IPS DF 4.7 (cell line): ENCODE measurements around the gene CD200.
"Not testable (repeated sequence)": the region's sequence is repeated elsewhere in the genome, so short reads cannot be mapped to it uniquely, and the experiment has no call there.

Source experiments
- DNase-seq: peaks from one replicate; pipeline ENCODE4 v3.0.0-alpha.2; 2013; ENCODE audit warnings: low spot score; ENCODE audit errors: extremely low read depth

CD200 gene

GRCh38 chr3:112357930-112358780 is 25.2 kb downstream of the CD200 start:
- no peak for DNase-seq

GRCh38 chr3:112360561-112360960 is 27.6 kb downstream of the CD200 start:
- DNase-seq: no peak

DNA sequence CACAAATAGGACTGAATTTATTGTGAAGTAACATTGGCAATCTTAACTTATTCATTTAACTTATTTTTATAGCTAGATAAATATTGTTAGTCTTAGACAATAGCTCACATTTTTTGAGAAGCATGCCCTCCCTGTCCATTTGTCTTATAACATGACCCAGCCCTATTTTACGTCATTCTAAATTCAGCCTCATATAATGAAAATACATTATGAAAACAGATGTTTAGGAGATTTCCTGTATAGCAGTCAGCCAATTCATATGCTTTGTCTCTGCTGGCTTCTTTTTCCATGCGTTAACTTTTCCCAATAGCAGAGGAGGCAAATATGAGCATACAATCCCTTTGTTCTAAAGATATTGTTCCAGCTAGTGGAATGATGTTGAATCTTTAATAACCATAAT is 29.3 kb downstream of the CD200 start:
- no peak for DNase-seq

- DNase-seq: no peak
Measured at GRCh38 chr3:112364291-112364690, 31.3 kb downstream of the CD200 start.

- no peak for DNase-seq
Measured at GRCh38 chr3:112365035-112365434, 32.1 kb downstream of the CD200 start.

DNA sequence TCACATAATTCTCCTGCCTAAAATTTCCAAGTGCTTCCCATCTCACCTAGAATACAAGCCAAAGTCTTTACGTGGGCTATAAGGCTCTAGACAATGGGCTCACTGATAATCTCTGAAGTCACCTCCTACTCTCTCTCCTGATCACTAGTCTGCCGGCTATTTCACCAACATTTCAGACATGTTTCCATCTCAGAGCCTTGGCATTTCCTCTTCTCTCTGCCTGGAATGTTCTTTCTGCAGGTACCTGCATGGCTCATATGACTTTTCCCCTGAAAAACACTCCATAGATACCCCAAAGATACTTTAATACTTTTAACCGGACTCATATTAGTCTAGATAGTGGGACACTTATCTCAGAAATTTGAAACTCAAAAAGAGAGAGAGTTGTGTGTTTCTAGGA is 32.7 kb downstream of the CD200 start:
- DNase-seq: no peak

DNA sequence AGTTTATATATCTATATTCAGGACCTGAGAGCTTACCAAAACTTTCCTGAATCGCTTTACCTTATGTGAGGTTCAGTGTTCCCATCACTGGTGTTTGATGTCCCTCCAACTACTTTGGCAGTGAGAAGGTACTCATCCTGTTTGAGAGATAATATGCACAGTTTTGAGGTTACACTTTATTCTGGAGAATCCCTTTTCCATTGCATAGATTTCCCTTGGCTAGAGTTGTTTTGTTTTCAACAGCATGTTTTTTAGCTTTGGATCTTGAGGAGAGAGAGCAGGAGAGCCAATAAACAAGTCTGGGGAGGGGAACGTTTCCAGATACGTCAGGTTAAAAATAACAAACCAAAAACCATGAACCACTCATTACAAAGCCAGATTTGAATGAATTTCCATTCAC is 33.6 kb downstream of the CD200 start:
- DNase-seq: no peak

DNA sequence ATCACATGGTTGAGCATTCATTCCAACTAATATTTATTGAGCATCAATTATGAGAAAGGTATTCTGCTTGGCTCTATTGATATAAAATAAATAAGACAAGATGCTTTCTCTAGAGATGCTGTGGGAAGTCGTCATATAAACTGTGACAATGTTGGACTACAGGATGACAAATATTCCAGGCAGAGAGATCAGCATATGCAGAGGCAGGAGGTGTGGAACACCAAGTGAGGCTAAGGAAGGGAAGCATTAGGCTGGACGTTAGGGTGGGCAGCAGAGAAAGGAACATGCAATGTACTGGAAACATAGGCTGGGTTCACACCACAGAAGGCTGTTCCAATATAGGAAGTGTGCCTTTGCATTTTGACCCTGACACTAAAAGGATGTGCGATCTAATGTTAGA is 38.6 kb downstream of the CD200 start:
- no peak for DNase-seq

- DNase-seq: no peak
Measured at GRCh38 chr3:112372396-112372795, 39.4 kb downstream of the CD200 start.

DNA sequence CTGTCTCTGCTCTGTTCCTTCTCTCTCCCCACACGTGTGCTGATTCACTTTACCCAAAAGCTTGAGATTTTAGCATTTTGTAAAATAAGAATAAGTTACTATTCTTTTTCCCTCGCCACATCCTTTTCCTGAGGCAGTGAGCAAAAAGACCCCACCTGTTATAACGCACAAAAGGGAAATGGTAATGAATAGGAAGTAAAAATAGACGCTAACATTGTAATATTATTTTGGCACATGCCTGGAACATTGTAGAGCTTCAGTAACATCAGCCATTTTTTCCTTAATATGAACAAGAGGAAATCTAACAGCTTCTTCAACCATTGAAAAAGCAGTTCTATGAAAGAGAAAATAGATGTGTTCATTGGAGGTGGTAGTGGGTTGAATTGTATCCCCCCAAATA is 40.5 kb downstream of the CD200 start:
- no peak for DNase-seq

- no peak for DNase-seq
Measured at GRCh38 chr3:112373924-112374323, 41.0 kb downstream of the CD200 start.

DNA sequence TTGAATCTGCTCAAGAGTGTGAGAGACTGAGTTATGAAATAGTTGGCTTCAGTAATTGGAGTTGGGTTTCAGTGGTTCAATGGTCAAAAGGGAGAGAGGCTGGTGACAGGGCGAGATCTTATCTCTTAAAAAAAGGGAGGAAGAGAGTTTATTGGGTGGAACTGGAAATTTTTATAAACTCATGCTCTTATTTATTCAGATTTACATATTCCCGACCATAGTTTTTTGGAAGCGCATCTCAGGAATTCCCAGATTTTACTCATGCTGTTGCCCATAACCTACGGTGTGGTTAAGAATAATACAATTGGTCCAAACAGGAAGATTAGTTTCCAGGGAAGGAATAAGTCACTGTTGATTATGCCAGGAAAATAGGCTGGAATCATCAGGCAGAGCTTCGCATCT is 41.4 kb downstream of the CD200 start:
- DNase-seq: no peak

- no peak for DNase-seq
Measured at GRCh38 chr3:112375117-112375516, 42.2 kb downstream of the CD200 start.

GRCh38 chr3:112376241-112376911 is 43.4 kb downstream of the CD200 start:
- no peak for DNase-seq

- no peak for DNase-seq
Measured at GRCh38 chr3:112376992-112377391, 44.0 kb downstream of the CD200 start.

GRCh38 chr3:112377568-112378071 is 44.7 kb downstream of the CD200 start:
- DNase-seq: no peak

- DNase-seq: not testable (repeated sequence)
Measured at GRCh38 chr3:112378347-112378746, 45.4 kb downstream of the CD200 start.

DNA sequence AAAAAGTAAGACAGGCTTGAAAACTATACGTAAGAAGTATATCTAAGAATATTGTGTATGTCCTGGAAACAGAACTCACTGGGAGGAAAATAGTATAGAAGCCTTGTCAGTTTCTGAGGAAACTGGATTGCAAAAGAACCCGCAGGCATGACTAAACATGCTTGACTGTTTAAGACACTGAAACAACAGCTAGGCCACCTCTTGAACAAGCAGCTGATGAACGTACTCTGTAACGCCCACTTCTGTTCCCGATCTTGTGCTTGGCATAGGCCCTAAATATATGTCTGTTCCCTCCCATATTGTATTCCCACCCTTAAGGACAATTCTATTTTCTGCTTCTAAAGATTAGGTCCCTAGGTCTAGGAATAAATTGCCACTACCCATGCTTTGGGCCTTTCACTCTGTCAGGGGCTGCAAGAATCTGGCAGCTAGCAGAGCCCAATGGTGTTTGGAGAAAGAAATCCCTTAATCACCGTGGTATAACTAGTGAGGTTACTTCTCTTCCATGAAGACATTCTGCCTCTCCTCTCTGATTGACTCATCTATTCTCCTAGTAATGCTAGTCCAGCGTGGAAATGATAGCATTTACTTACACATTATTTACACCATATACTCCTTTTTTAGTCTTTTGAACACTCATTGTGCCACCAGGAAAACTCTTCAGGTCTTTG is 46.2 kb downstream of the CD200 start:
- no peak for DNase-seq

GRCh38 chr3:112381673-112382542 is 49.0 kb downstream of the CD200 start:
- no peak for DNase-seq

DNA sequence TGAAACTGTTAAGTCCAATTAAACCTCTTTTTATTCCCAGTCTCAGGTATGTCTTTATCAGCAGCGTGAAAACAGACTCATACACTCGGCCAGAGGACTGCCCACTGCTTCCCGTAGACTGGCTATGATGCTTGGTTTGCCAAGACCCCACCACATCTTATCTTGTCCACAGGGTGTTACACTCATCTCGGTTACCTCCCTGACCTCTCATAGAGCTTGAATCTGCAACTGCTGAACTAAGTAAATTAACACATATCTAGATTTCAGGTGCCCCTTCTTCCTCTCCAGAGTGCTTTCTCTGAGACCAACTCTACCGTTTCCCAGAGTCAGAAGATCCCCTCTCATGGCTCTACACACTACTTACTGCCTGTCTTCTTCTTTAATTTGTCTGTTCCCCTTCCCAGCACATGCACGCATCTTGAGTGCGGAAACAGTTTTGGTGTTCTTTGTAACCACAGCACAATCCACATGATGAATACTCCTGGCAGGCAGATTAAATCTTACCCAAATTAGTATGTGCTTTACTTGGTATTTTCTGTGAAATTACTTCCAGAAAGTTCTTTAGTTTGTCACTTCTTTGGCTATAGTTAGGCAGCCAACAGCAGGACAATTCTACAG is 49.7 kb downstream of the CD200 start:
- DNase-seq: no peak

GRCh38 chr3:112384769-112385168 is 51.8 kb downstream of the CD200 start:
- no peak for DNase-seq
